Measurements from ENCODE around the gene MAT2B.
"Not testable (repeated sequence)": the region's sequence is repeated elsewhere in the genome, so short reads cannot be mapped to it uniquely, and the experiment has no call there.

MAT2B gene

GRCh38 chr5:163504079-163504931 is 1.1 kb upstream of the MAT2B start:
- DNase-seq, result peak; percentile 56 to 67

DNA sequence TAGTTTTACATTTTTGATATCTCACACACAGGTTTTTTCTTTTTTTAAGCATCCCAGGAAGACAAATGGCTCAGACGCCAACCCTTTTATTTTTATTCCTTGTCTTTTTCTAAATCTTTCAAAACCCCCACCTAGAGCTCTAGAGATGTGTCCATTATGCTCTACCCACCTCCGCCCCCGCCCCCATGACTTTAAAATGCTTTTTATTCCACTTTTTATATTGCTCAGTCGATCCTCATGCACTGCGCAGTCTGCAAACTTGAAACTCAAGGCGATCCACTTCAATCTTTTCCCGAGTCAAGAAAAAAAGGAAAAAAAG is 411 bp upstream of the MAT2B start:
- no peak for DNase-seq

GRCh38 chr5:163506095-163506457 is 657 bp downstream of the MAT2B start:
- no peak for DNase-seq

DNA sequence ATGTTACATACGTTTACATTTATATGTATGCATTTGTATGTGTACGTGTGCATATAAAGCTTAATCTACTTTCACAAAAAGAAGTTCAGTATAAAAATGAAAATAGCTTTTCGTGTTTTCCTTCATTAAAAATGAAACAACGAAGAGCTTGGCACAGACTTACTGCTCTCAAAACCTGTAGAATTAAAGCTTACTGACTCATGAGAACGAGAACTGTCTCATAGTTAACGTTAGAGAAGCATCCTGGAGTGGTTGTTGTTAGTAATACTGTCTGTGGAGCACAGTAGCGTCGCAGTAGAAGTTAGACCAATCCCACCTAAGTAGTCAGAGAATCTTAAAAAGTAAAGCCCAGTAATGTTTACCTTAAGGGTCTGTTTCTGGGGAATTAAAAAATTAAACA is 1.3 kb downstream of the MAT2B start:
- DNase-seq, result peak; percentile 20 to 24

GRCh38 chr5:163508753-163509152 is 3.3 kb downstream of the MAT2B start:
- DNase-seq, result no peak

GRCh38 chr5:163509291-163509951 is 4.0 kb downstream of the MAT2B start:
- no peak for DNase-seq

GRCh38 chr5:163512526-163512925 is 7.1 kb downstream of the MAT2B start:
- DNase-seq, result no peak

GRCh38 chr5:163525096-163525495 is 19.7 kb downstream of the MAT2B start:
- DNase-seq, result no peak

DNA sequence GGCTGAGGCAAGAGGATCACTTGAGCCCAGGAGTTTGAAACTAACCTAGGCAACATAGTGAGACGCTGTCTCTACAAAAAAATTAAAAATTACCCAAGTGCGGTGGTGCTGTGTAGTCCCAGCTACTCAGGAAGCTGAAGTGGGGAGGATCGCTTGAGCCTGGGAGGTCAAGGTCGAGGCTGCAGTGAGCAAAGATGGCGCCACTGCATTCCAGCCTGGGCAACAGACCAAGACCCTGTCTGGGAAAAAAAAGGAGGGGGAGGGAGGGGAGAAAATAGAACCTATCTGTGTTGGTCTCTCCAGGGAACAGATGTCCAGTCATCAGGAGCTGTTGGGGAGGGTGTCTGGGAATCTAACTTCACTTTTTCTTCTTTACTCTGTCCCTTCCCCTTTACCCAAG is 24.3 kb downstream of the MAT2B start:
- DNase-seq, result no peak

- no peak for DNase-seq
Measured at GRCh38 chr5:163531272-163531671, 25.9 kb downstream of the MAT2B start.

DNA sequence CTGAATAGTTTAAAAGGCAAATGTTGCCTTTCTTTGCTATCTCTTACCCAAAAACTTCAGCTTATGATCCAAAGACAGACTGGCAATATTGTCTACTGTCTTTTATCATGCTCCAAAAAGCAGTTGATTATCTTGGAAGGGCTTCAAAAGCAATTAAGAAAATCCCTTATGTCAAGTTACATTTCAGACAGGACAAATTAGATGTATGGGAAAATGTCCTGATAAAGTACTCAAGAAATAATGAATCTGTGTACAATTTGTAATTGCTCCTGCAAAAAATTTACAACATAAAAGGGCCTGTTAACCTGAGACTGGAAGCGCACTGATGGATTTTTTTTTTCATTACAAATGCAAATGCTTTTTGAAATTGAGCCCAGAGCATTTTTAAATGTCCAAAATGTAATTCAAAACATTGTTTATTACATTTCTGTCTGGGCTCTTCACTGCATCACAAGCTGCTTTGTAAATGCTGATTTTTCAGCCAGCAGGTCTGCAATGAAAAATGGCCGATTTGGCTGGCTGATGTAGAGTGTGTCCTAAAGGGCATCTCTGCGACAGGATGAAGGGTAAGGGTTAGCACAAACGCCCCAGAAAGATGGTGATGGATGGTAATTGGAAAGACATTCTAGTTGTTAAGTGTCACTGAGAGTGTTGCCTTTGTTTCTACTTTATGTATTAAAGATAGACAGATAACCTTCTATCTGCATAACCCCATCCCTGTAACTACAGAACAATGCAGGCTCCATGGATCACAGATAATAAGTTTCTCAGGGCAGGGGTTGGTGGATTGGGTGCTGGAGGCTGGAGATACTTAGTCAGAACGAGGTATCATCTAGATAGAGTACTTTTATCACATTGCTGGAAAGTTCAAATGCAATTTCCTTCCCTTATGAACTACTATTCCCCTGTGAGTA is 27.0 kb downstream of the MAT2B start:
- no peak for DNase-seq

DNA sequence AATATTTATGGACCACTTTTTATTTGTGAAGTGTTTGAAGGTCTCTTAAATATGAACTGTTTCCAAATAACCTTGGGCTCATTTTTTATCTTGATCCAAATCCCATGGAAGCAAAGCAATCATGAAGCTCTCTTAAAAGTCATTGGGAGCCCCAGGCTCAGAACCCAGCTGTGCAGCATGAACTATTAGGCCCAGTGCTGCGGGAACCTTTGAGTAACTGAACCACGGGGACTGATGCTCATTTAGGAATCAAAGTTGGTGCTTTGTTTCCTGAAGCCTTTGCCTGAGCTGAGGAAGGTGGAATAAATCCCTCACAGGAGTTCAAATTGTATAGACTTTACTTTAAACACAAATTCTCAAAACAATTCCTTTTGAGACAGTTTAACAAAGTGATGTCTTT is 27.8 kb downstream of the MAT2B start:
- DNase-seq, result no peak

GRCh38 chr5:163534492-163535094 is 29.2 kb downstream of the MAT2B start:
- no peak for DNase-seq

- DNase-seq, result no peak
Measured at GRCh38 chr5:163535290-163535689, 29.9 kb downstream of the MAT2B start.

GRCh38 chr5:163536442-163536841 is 31.0 kb downstream of the MAT2B start:
- not testable (repeated sequence) for DNase-seq

GRCh38 chr5:163540696-163541095 is 35.3 kb downstream of the MAT2B start:
- no peak for DNase-seq

DNA sequence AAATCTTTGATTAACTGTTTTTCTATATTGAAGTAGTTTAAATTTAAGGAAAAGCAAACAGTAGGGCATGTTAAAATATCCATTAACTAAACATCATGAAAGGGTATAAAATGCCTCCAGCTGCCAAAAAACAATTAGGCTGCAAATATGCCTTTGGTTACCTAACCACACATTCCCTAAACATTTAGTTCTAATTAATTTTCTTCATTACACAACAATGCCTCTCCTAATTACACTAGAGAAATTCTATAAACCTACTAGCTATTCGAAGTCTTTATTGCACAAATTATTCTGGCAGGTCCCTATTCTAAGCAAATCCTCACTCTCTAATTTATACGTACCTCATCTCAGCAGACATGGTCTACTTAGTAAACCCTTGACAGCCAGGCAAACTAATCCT is 37.4 kb downstream of the MAT2B start:
- no peak for DNase-seq

- no peak for DNase-seq
Measured at GRCh38 chr5:163544041-163544440, 38.6 kb downstream of the MAT2B start.

GRCh38 chr5:163544836-163545235 is 39.4 kb downstream of the MAT2B start:
- no peak for DNase-seq

DNA sequence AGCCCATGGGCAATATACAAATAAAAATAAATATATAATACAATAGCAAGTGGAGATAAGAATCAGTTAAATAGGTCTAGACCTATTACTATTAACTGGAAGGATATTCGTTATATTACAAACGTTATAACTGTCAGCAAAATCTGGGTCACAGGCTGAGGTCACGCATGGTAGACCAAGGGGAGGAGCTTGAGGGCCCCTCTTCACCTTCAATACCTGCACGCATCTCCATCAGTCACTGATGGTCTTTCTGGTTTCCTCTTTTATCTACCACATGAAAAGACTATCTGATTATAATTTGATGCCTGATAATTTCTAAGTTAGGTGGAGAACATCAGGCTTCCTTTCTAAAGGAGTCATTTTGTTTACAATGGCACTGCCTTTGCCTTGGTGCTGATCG is 43.2 kb downstream of the MAT2B start:
- no peak for DNase-seq

GRCh38 chr5:163551156-163551555 is 45.7 kb downstream of the MAT2B start:
- no peak for DNase-seq

- DNase-seq, result no peak
Measured at GRCh38 chr5:163552536-163552935, 47.1 kb downstream of the MAT2B start.

GRCh38 chr5:163561339-163561738 is 55.9 kb downstream of the MAT2B start:
- DNase-seq, result no peak

Data from inflammatory macrophage (primary cell).